Measurements from ENCODE around the gene LIPC. TPM values are rescaled to one million over a fixed set of nuclear protein-coding genes. Genes with fewer than 3 reads are reported as not detected.
A peak's percentile ranks its signal among the peaks of the same experiment; 100 is the strongest.

The LIPC gene
- total RNA-seq, 2 donors from 2014 or later, result 2.9 to 13.8 TPM

DNA sequence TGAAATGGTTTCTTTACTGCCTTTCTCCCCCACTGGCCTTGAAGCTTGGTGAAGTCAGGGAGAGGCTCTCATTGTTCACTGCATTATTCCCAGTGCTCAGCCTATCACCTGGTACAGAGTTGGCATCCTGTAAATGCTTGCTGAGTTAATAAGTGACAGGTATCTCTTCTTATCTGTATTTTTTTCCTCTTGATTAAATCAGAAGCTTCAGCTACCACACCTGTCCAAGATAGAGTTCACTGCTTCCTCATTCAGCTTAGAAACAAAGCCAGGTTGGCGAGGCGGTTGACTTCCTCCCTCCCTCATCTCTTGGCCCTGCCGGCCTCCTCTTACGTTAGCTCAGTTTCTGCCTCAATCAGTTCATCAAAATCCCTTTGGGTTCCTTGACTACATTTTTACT lies 142.8 kb downstream of the LIPC start:
- Histone ChIP-seq H3K9ac (ENCODE audit: low read depth in 2 of 2, low read length in 2 of 2) (peak overlapping the region in 1 of 2 donors; percentile 40), H3K36me3 (no peaks in the 10 kb centered on the region), H3K4me1 (no peaks in the 10 kb centered on the region), H3K9me3 (no peaks in the 10 kb centered on the region), H3K27ac (peak overlapping the region; percentile 61), H3K4me3 (no peak overlapping the region), H3K27me3 (no peaks in the 10 kb centered on the region)
- intact Hi-C loops (cut with DNase I), result no loop called here
- TF ChIP-seq, protein P1, sequence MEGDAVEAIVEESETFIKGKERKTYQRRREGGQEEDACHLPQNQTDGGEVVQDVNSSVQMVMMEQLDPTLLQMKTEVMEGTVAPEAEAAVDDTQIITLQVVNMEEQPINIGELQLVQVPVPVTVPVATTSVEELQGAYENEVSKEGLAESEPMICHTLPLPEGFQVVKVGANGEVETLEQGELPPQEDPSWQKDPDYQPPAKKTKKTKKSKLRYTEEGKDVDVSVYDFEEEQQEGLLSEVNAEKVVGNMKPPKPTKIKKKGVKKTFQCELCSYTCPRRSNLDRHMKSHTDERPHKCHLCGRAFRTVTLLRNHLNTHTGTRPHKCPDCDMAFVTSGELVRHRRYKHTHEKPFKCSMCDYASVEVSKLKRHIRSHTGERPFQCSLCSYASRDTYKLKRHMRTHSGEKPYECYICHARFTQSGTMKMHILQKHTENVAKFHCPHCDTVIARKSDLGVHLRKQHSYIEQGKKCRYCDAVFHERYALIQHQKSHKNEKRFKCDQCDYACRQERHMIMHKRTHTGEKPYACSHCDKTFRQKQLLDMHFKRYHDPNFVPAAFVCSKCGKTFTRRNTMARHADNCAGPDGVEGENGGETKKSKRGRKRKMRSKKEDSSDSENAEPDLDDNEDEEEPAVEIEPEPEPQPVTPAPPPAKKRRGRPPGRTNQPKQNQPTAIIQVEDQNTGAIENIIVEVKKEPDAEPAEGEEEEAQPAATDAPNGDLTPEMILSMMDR (IDR thresholded peaks at IDR 0.05), result no peak
- DNase-seq, result peak; percentile 78

DNA sequence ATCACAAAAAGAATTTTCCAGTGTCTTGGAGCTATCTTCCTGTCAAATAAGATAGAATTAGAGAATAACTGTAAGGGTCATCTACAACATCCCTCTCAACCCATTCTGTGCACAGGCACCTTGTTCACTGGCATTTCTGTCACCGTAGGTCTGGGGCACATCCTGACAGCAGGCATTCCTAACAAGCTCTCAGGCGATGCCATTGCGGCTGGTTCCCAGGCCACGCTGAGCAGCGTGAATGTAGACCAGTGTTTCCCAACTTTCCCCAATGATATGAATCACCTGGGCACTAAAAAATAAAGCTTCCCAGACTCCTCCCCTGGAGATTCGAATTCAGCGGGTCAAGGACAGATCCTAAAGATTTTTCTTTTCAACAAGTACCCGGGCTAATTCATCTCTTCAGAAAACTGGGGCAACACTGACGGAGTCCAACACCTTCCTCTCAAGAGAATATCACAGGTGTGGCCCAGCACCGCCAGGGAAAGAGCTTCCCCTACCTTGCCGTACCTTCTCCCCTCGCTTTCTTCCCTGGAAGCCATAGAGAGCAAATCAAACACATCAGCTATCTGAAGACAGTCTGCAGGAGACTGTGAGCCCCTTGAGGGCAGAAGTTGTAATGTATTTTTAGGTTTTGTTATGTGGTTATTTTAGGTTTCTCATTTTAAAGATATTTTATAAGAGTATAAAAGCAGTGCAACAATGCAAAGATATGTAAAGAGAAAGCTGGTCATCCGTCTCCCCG lies 143.4 kb downstream of the LIPC start:
- H3K9ac ChIP-seq (ENCODE audit: low read depth in 2 of 2, low read length in 2 of 2), result peak overlapping the region in 1 of 2 donors; percentile 40
- TF ChIP-seq, protein P1 (IDR thresholded peaks at IDR 0.05), result no peak
- DNase-seq, result no peak
- H3K4me1 ChIP-seq, result no peaks in the 10 kb centered on the region
- no peaks in the 10 kb centered on the region for H3K27me3 ChIP-seq
- H3K9me3 ChIP-seq, result no peaks in the 10 kb centered on the region
- H3K4me3 ChIP-seq, result no peak overlapping the region
- no peaks in the 10 kb centered on the region for H3K36me3 ChIP-seq
- peak overlapping the region; percentile 61 for H3K27ac ChIP-seq
- intact Hi-C loops (cut with DNase I), result no loop called here

DNA sequence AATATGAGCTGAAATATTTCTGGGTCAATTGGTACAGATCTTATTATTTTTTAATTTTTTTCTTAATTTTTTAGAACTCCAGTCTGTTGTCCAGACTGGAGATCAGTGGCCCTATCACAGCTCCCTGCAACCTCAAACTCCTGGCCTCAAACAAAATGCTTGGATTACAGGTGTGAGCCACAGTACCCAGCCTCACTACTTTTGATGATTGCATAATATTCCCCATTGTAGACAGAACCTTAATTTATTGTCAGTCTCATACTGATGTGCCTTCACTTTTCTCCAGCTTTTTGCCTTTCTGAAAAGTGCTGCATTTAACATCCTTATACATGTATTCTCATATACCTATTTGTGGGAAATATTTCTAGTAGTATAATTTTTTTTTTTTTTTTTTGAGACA lies 144.9 kb downstream of the LIPC start:
- Histone ChIP-seq H3K9me3 (no peaks in the 10 kb centered on the region), H3K4me3 (no peak overlapping the region), H3K9ac (ENCODE audit: low read depth in 2 of 2, low read length in 2 of 2) (no peak overlapping the region), H3K27me3 (no peaks in the 10 kb centered on the region), H3K4me1 (no peaks in the 10 kb centered on the region), H3K27ac (no peak overlapping the region), H3K36me3 (no peaks in the 10 kb centered on the region)
- intact Hi-C loops (cut with DNase I), result no loop called here
- TF ChIP-seq, protein P1 (IDR thresholded peaks at IDR 0.05), result no peak
- no peak for DNase-seq

DNA sequence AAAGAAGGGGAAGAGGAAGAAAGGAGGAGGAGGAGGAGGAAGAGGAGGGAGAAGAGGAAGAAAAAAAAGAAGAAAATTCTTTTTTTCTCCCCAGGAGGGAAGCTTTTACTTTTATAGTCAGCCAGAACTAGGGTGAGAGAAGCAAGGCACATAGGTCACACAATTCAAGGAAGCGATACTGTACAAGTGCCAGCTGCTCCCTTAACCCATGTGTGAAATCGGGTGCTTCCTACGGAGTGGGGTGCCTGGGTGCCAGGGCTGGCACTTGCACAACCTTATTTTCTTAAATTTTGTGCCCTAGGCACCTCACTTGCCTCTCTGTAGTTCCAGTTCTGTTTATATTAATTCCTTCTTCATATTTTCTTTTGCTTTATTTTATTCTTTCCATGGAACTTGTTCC lies 150.4 kb downstream of the LIPC start:
- TF ChIP-seq, protein P1 (IDR thresholded peaks at IDR 0.05), result no peak
- DNase-seq, result no peak
- intact Hi-C loops (cut with DNase I), result no loop called here
- no peaks in the 10 kb centered on the region for H3K4me1 ChIP-seq
- no peak overlapping the region for H3K9ac ChIP-seq (ENCODE audit: low read depth in 2 of 2, low read length in 2 of 2)
- no peak overlapping the region for H3K27ac ChIP-seq
- H3K9me3 ChIP-seq, result no peaks in the 10 kb centered on the region
- no peaks in the 10 kb centered on the region for H3K27me3 ChIP-seq
- no peaks in the 10 kb centered on the region for H3K36me3 ChIP-seq
- H3K4me3 ChIP-seq, result no peak overlapping the region

DNA sequence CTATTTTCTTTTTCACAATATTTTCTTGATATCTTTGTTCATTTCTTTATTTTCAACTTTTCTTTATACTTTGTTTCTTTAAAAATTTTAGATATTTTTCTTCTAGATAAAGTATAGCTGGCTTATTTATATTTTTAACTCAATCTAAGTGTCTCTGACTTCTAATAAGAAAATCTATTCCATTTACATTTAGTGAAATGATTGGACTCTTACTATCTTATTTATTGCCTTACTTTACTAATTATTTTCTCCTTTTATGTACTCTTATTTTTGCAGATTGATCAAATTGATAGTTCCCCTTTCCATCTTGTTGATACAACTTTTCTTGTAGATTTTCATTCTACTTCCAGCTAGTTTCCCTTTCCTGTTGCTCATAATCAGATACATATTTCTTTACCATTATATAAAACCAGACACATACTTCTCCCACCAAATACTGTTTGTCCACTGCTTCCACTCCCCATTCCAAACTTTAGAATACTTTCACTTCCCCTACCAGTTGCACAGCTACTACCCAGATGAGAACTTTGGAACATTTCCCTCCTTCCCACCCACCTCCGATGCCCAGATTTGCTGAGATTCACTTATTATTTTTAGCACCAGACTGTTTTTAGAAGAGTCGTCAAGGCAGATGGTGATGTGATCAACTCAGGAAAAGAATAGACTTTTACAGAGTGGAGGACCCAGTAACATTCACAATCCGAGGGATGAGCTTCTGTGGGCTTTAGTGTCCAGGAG lies 151.5 kb downstream of the LIPC start:
- TF ChIP-seq, protein P1 (IDR thresholded peaks at IDR 0.05), result no peak
- H3K27ac ChIP-seq, result no peak overlapping the region
- no peaks in the 10 kb centered on the region for H3K4me1 ChIP-seq
- no peaks in the 10 kb centered on the region for H3K27me3 ChIP-seq
- H3K4me3 ChIP-seq, result no peak overlapping the region
- DNase-seq, result no peak
- H3K9me3 ChIP-seq, result no peaks in the 10 kb centered on the region
- intact Hi-C loops (cut with DNase I), result no loop called here
- H3K36me3 ChIP-seq, result no peaks in the 10 kb centered on the region
- no peak overlapping the region for H3K9ac ChIP-seq (ENCODE audit: low read depth in 2 of 2, low read length in 2 of 2)
